Esophagus muscularis mucosa (tissue), 4 donors: Measurements from ENCODE around the gene CDCA5. TPM values are rescaled to one million over a fixed set of nuclear protein-coding genes. Genes with fewer than 3 reads are reported as not detected.

ENCODE experiments used
- DNase-seq: peaks from one replicate; pipeline ENCODE4 v3.0.0-alpha.2; 2017; ENCODE audit errors: extremely low spot score
- H3K27ac ChIP-seq, 4 donors: fragments of 200-600 bp; sonication (generic); replicated peaks in 1 of 4; 1 replicate in 3 of 4; 2 replicates in 1 of 4; pipeline ENCODE4 v1.5.1; 2016 to 2019; ENCODE audit warnings: mild to moderate bottlenecking in 1 of 4
- H3K27me3 ChIP-seq, 4 donors: fragments of 200-600 bp; sonication (generic); one replicate each; pipeline versions ENCODE4 v1.5.1 to v1.6.0; 2016 to 2019
- H3K36me3 ChIP-seq, 4 donors: fragments of 200-600 bp; sonication (generic); one replicate each; pipeline ENCODE4 v1.5.1; 2016 to 2019
- H3K4me1 ChIP-seq, 4 donors: fragments of 200-600 bp; sonication (generic); one replicate each; pipeline ENCODE4 v1.5.1; 2016 to 2019
- H3K4me3 ChIP-seq, 4 donors: fragments of 200-600 bp; sonication (generic); 1 replicate in 2 of 4; 2 replicates in 2 of 4; pipeline ENCODE4 v1.5.1; 2016 to 2019; ENCODE audit warnings: mild to moderate bottlenecking in 4 of 4, moderate library complexity in 1 of 4
- H3K9me3 ChIP-seq, 4 donors: fragments of 200-600 bp; sonication (generic); 1 replicate in 3 of 4; 2 replicates in 1 of 4; pipeline ENCODE4 v1.5.1; 2016 to 2019
- EP300 ChIP-seq: sonication (generic); formaldehyde crosslinking; IDR thresholded peaks from one replicate; pipeline ENCODE4 v1.6.1; 2017; ENCODE audit warnings: antibody characterized with exemption
- POLR2A ChIP-seq: fragments of 450-650 bp; IDR thresholded peaks from one replicate; pipeline ENCODE4 v1.6.1; 2017; ENCODE audit warnings: antibody characterized with exemption, moderate library complexity, mild to moderate bottlenecking, low read depth
- POLR2AphosphoS5 ChIP-seq, 2 donors: sonication (generic); formaldehyde crosslinking; IDR thresholded peaks; one replicate each; pipeline ENCODE4 v1.6.1; 2017; ENCODE audit warnings: antibody characterized with exemption in 2 of 2
- WGBS: methylation state at CpG from one replicate; pipeline ENCODE4 v1.1.5; 2018; 5-methylcytosine and 5-hydroxymethylcytosine counted together
- intact Hi-C: fragments of 100-400 bp; cut with DNase I; formaldehyde crosslinking; loops from one replicate; pipeline ENCODE4 v1.15.1; 2023
- total RNA-seq, 4 donors: library from RNA; depleted of rRNA; stranded (reverse); fragments of >200 nt; gene quantifications; one replicate each; pipeline versions ENCODE4 v1.1.0 to v1.2.1, GENCODE V29; 2016
- TF ChIP-seq, protein P1 (sequence below), 3 experiments: fragments of 200-600 bp in 2 of 3; fragments of 450-650 bp in 1 of 3; sonication (generic) in 2 of 3; IDR thresholded peaks; one replicate each; pipeline ENCODE4 v1.5.1; 2017 to 2019; ENCODE audit warnings: antibody characterized with exemption in 3 of 3, mild to moderate bottlenecking in 2 of 3, moderate library complexity in 1 of 3

CDCA5 gene
- total RNA-seq, 4 donors from 2014 or later, result 0.33 to 1.1 (median 0.38) TPM

DNA sequence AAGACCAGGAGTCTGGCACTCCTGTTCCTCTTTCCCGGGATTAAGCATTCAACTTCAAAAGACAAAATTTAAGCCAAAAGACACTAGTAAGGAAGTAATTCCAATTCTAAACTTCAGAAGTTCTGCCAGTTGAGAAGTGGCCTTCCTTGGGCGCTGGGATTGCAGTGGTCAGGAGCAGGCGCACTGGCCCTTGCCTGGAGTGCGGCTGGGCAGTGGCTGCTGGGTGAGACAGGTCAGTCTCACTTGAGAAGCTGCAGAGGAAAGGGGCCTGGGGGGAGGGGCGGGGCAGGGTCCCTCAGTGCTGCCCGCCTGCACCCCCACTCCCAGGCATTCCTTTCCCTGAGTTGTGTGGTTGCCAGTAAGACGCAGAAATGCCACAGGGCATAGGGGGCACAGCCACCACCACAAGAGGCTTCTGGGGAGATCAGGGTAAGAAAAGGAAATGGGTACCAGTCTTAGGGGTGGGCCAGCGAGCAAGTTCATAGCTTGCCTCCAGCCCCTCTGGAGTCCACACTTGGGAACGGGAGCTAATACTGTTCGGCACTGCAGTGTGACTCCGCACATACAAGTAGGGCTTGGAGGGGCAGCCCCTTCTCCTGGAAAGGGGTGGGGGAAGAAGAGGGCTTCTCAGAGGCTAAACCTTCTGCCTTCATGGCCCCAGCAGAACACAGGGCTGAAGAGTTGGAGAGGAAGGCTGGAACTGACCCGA, 43.8 kb upstream of the CDCA5 start:
- TF ChIP-seq POLR2AphosphoS5 (IDR thresholded peaks at IDR 0.05), result no peak
- no peak for TF ChIP-seq EP300
- TF ChIP-seq, protein P1, sequence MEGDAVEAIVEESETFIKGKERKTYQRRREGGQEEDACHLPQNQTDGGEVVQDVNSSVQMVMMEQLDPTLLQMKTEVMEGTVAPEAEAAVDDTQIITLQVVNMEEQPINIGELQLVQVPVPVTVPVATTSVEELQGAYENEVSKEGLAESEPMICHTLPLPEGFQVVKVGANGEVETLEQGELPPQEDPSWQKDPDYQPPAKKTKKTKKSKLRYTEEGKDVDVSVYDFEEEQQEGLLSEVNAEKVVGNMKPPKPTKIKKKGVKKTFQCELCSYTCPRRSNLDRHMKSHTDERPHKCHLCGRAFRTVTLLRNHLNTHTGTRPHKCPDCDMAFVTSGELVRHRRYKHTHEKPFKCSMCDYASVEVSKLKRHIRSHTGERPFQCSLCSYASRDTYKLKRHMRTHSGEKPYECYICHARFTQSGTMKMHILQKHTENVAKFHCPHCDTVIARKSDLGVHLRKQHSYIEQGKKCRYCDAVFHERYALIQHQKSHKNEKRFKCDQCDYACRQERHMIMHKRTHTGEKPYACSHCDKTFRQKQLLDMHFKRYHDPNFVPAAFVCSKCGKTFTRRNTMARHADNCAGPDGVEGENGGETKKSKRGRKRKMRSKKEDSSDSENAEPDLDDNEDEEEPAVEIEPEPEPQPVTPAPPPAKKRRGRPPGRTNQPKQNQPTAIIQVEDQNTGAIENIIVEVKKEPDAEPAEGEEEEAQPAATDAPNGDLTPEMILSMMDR (IDR thresholded peaks at IDR 0.05), result no peak
- TF ChIP-seq POLR2A, result no peak
- Histone ChIP-seq H3K4me1 (peaks cover 11 to 27% (median 23%) of the 10 kb centered on the region in 4 donors), H3K36me3 (peaks cover 64 to 86% (median 84%) of the 10 kb centered on the region in 4 donors), H3K4me3 (no peak overlapping the region), H3K27me3 (no peaks in the 10 kb centered on the region), H3K9me3 (no peaks in the 10 kb centered on the region), H3K27ac (no peak overlapping the region)
- intact Hi-C loops, result no loop called here
- no peak for DNase-seq
- WGBS, result 78% methylated on average over 12 of the region's 12 CpGs

DNA sequence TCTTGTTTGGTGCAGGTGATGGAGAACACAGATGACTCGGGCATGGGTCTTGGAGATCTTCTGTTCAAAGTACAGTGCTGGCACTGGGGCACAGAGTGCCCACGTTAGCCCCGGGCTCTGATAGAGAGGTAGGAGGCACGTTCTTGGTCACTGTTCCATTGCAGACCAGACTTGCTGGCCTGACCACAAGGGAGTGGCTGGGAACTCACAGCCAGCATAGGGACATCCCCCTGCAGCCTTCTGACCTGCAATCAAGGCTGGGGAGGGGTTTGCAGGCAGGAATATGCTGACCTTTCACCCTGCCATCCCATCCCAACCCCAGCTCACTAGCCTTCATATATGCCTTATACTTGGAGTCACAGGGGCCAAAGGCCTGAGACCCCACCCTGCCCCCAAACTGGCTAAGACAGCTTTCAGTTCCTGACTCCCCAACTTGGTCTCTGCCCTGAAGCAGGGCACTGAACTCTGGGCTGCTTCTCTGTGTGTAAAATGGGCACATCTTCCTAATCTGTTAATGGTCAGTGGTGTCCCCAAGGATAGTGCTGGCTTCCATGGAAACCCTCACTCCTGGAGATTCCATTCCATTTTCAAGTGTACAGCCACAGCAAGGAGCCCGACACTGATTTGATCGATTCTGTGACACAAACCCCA, 42.9 kb upstream of the CDCA5 start:
- DNase-seq, result no peak
- Histone ChIP-seq H3K27me3 (no peaks in the 10 kb centered on the region), H3K27ac (no peak overlapping the region), H3K36me3 (peaks cover 64 to 77% (median 75%) of the 10 kb centered on the region in 4 donors), H3K4me3 (no peak overlapping the region), H3K9me3 (no peaks in the 10 kb centered on the region), H3K4me1 (peaks cover 9 to 21% (median 19%) of the 10 kb centered on the region in 4 donors)
- 85% methylated on average over 4 of the region's 6 CpGs for WGBS
- no peak for TF ChIP-seq POLR2A
- TF ChIP-seq, protein P1 (IDR thresholded peaks at IDR 0.05), result no peak
- no peak for TF ChIP-seq POLR2AphosphoS5 (IDR thresholded peaks at IDR 0.05)
- no peak for TF ChIP-seq EP300
- intact Hi-C loops, result no loop called here

DNA sequence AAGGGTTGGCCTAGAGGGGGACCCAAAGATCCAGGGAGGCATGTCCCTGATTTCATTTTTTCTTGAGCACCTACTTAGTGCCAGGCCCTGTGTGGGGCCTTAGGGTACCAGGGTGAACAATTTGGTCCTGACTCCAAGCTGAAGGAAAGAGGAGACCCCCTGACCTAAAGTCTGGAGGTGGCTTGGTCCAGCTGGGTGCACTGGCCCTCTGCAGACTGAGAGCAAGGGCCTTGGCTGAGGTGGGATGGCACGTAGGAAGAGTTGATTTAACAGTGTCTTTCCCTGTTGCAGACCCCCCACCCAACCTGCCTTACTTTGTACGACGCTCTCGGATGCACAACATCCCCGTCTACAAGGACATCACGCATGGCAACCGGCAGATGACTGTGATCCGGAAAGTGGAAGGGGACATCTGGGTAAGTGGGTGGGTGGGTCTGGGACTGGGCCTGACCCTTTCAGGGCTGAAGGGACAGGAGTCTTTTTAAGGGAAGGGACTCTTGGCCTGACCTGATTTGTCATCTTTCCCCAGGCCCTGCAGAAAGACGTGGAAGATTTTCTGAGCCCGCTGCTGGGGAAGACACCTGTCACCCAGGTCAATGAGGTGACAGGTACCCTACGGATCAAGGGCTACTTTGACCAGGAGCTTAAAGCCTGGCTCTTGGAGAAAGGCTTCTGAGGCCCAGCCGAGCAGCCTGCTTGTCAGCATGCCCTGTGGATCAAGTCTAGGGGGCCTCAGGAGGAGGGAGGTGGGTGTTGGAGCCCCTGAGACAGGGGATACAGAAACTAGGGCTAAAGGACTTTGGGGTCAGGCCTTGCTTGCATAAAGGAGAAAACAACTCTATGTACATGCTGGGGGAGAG, 41.6 kb upstream of the CDCA5 start:
- WGBS, result 86% methylated on average over 11 of the region's 12 CpGs
- no peaks in the 10 kb centered on the region for H3K27me3 ChIP-seq
- H3K36me3 ChIP-seq, result peaks cover 58 to 71% (median 69%) of the 10 kb centered on the region in 4 donors
- no peak overlapping the region for H3K4me3 ChIP-seq
- TF ChIP-seq POLR2AphosphoS5 (IDR thresholded peaks at IDR 0.05) (no peak), POLR2A (no peak), EP300 (no peak)
- TF ChIP-seq, protein P1 (IDR thresholded peaks at IDR 0.05), result no peak
- no peaks in the 10 kb centered on the region for H3K9me3 ChIP-seq
- intact Hi-C loops, result no loop called here
- peaks cover 20 to 33% (median 30%) of the 10 kb centered on the region in 4 donors for H3K4me1 ChIP-seq
- no peak overlapping the region for H3K27ac ChIP-seq
- DNase-seq, result no peak

DNA sequence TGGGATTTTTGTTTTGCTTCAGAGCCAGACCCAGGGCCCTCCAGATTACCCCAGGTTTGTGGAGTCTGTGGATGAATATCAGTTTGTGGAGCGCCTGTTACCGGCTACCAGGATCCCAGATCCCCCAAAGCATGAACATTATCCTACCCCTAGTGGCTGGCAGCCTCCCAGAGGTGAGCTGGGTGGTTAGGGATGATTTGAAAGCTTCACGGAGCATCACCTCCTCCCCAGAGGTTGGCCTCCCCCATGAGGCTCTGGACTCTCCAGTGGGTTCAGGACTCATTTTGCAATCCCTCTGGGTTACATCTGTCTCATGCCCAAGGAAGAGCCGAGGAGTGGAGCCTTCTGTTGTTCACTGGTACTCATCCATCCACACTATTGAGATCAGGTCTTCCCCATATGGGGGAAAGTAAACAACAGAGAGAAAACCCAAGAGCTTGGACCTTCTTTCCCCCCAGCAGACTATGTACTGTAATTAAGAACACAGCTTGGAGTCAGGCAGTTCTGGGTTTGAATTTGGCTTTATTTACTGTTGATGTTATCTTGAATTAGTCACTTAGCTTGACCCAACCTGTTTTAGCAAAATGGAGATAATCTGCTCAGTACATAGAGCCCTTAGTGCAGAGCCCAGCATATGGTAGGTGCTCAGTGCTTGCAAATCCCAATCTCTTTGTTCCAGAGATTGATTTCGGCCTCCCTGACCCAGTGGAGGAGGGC, 40.8 kb upstream of the CDCA5 start:
- WGBS, result 85% methylated on average over 4 of the region's 5 CpGs
- peaks cover 23 to 38% (median 32%) of the 10 kb centered on the region in 4 donors for H3K4me1 ChIP-seq
- H3K27ac ChIP-seq, result no peak overlapping the region
- no peak for DNase-seq
- no peaks in the 10 kb centered on the region for H3K27me3 ChIP-seq
- H3K36me3 ChIP-seq, result peaks cover 51 to 71% (median 69%) of the 10 kb centered on the region in 4 donors
- intact Hi-C loops, result no loop called here
- TF ChIP-seq EP300, result no peak
- H3K9me3 ChIP-seq, result no peaks in the 10 kb centered on the region
- H3K4me3 ChIP-seq, result no peak overlapping the region
